Naive thymus-derived CD4-positive, alpha-beta T cell (primary cell): ENCODE results near the gene IL4. TPM values are rescaled to one million over a fixed set of nuclear protein-coding genes. Genes with fewer than 3 reads are reported as not detected.
A peak's percentile ranks its signal among the peaks of the same experiment; 100 is the strongest.

Experiments used
- ATAC-seq: fragments of 150-1000 bp; cut with Tn5 transposase; 2 replicates; pipeline ENCODE4 v1.10.0; 2021; ENCODE audit warnings: mild to moderate bottlenecking, moderate library complexity
- CTCF ChIA-PET: fragments of 350-600 bp; sonication (Branson Sonifier 250); formaldehyde crosslinking; loops from one replicate; lab custom pipeline; 2021; ENCODE audit warnings: antibody characterized with exemption; lab: Charles Lee
- POLR2A ChIA-PET: fragments of 350-600 bp; sonication (Branson Sonifier 250); formaldehyde crosslinking; loops from one replicate; lab custom pipeline; 2021; ENCODE audit warnings: antibody characterized with exemption, inconsistent platforms; lab: Charles Lee
- DNase-seq, 9 donors: peaks; one replicate each; pipeline versions ENCODE4 v3.0.0 to v3.0.0-alpha.2; 2020 to 2022; ENCODE audit warnings: mixed read lengths in 1 of 9
- H3K27ac ChIP-seq: one replicate; pipeline ENCODE4 v1.7.0; 2013; ENCODE audit warnings: mild to moderate bottlenecking, low read depth, low read length, moderate library complexity
- H3K27me3 ChIP-seq, 2 donors: one replicate each; pipeline ENCODE4 v1.7.0; 2013; ENCODE audit warnings: low read length in 2 of 2, mild to moderate bottlenecking in 2 of 2, moderate library complexity in 2 of 2; ENCODE audit not compliant: control insufficient read depth in 2 of 2, insufficient read depth in 2 of 2
- H3K36me3 ChIP-seq, 3 experiments: 1 replicate in 2 of 3; 2 replicates in 1 of 3; pipeline ENCODE4 v1.7.0; 2013; ENCODE audit warnings: low read length in 3 of 3, mild to moderate bottlenecking in 3 of 3, moderate library complexity in 1 of 3; ENCODE audit not compliant: insufficient read depth in 3 of 3, control insufficient read depth in 2 of 3
- H3K4me1 ChIP-seq, 2 donors: one replicate each; pipeline ENCODE4 v1.7.0; 2013; ENCODE audit warnings: low read length in 2 of 2, mild to moderate bottlenecking in 2 of 2, moderate library complexity in 1 of 2; ENCODE audit not compliant: control insufficient read depth in 2 of 2, insufficient read depth in 2 of 2
- H3K4me3 ChIP-seq: 2 replicates; pipeline ENCODE4 v1.7.0; 2013; ENCODE audit warnings: mild to moderate bottlenecking, low read length
- H3K9me3 ChIP-seq, 3 experiments: 1 replicate in 2 of 3; 2 replicates in 1 of 3; pipeline ENCODE4 v1.7.0; 2013; ENCODE audit warnings: low read length in 3 of 3; ENCODE audit not compliant: control insufficient read depth in 2 of 3
- H3K27ac Mint-ChIP-seq, 9 donors: one replicate each; pipeline ENCODE4 v1.8.0; 2020 to 2022; ENCODE audit warnings: mixed read lengths in 9 of 9, mild to moderate bottlenecking in 8 of 9, moderate library complexity in 5 of 9, inconsistent platforms in 2 of 9
- H3K27me3 Mint-ChIP-seq, 5 donors: one replicate each; pipeline ENCODE4 v1.8.0; 2021 to 2022; ENCODE audit warnings: mixed read lengths in 5 of 5, mild to moderate bottlenecking in 1 of 5
- H3K36me3 Mint-ChIP-seq, 5 donors: one replicate each; pipeline ENCODE4 v1.8.0; 2020 to 2022; ENCODE audit warnings: mixed read lengths in 5 of 5, mild to moderate bottlenecking in 3 of 5, inconsistent platforms in 1 of 5
- H3K4me1 Mint-ChIP-seq, 7 donors: one replicate each; pipeline ENCODE4 v1.8.0; 2020 to 2022; ENCODE audit warnings: mixed read lengths in 7 of 7, mild to moderate bottlenecking in 3 of 7, inconsistent platforms in 1 of 7
- H3K4me3 Mint-ChIP-seq, 10 donors: one replicate each; pipeline ENCODE4 v1.8.0; 2020 to 2022; ENCODE audit warnings: mild to moderate bottlenecking in 10 of 10, mixed read lengths in 10 of 10, moderate library complexity in 6 of 10, inconsistent platforms in 2 of 10
- H3K9me3 Mint-ChIP-seq, 11 donors: one replicate each; pipeline ENCODE4 v1.8.0; 2020 to 2022; ENCODE audit warnings: mixed read lengths in 11 of 11, mild to moderate bottlenecking in 4 of 11, inconsistent platforms in 1 of 11, moderate library complexity in 1 of 11
- intact Hi-C, 2 donors: fragments of 100-400 bp; cut with micrococcal nuclease; formaldehyde crosslinking; loops; one replicate each; pipeline ENCODE4 v1.15.1; 2023
- polyA plus RNA-seq, 2 donors: library from polyadenylated mRNA; unstranded; fragments of 300-500 nt; fragmentation: Illumina TruSeq; gene quantifications; one replicate each; pipeline ENCODE4 v1.2.3, GENCODE V29; 2021
- total RNA-seq, 6 experiments: library from RNA in 5 of 6; stranded (reverse) in 5 of 6; gene quantifications; 1 replicate in 5 of 6; 2 replicates in 1 of 6; pipeline ENCODE4 v1.2.3 and lab custom pipeline; 2021 to 2026

Gene IL4
- total and polyA plus RNA-seq, 7 experiments from 2014 or later, result 1.1 to 6.0 (median 4.5) TPM; not detected in 4

DNA sequence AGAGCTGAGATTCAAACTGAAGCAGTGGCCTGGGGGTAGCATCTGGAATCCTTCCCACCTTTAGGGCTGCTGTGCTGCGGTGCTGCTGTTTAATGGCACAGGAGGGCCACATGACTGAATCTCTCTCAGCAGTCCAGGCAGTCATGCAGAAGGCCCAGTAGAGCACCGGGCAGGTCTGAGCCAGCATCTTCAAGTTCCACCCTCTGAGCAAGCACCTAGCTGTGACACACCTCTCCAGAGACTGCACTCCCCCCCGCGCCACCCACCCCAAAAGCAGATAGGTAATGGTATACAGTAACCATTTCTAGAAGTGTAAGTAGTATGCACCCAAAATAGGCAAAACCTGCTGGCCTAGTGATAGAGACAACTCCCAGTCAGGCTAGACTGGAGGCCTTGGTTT, 8.2 kb downstream of the IL4 start:
- H3K4me1 ChIP-seq, result no peaks in the 10 kb centered on the region
- H3K36me3 ChIP-seq, result no peaks in the 10 kb centered on the region
- Mint-ChIP-seq H3K27ac (no peak overlapping the region), H3K27me3 (peaks cover 0 to 3% (median 0%) of the 10 kb centered on the region in 5 donors), H3K9me3 (no peaks in the 10 kb centered on the region), H3K4me3 (no peak overlapping the region), H3K36me3 (peaks cover 0 to 18% (median 5%) of the 10 kb centered on the region in 5 donors), H3K4me1 (peaks cover 0 to 15% (median 0%) of the 10 kb centered on the region in 7 donors)
- no peaks in the 10 kb centered on the region for H3K27me3 ChIP-seq
- H3K4me3 ChIP-seq, result no peak overlapping the region
- ChIA-PET POLR2A (no interaction called here), CTCF (no interaction called here)
- ATAC-seq, result no peak
- no peak overlapping the region for H3K27ac ChIP-seq
- intact Hi-C loops, result no loop called here
- H3K9me3 ChIP-seq, result no peaks in the 10 kb centered on the region
- no peak for DNase-seq

GRCh38 chr5:132684491-132684890, 10.7 kb downstream of the IL4 start:
- H3K9me3 ChIP-seq, result no peaks in the 10 kb centered on the region
- ChIA-PET POLR2A (no interaction called here), CTCF (no interaction called here)
- intact Hi-C loops, result no loop called here
- H3K4me3 ChIP-seq, result no peak overlapping the region
- Mint-ChIP-seq H3K4me3 (no peak overlapping the region), H3K36me3 (peaks cover 0 to 25% (median 5%) of the 10 kb centered on the region in 5 donors), H3K4me1 (peaks cover 17 to 30% (median 19%) of the 10 kb centered on the region in 7 donors), H3K27ac (peak overlapping the region in 1 of 9 donors; percentile 39), H3K9me3 (no peaks in the 10 kb centered on the region), H3K27me3 (no peaks in the 10 kb centered on the region)
- no peak for DNase-seq
- H3K4me1 ChIP-seq, result peaks cover 14 to 19% of the 10 kb centered on the region in 2 donors
- H3K27me3 ChIP-seq, result no peaks in the 10 kb centered on the region
- H3K27ac ChIP-seq, result no peak overlapping the region
- H3K36me3 ChIP-seq, result no peaks in the 10 kb centered on the region
- ATAC-seq, result no peak

DNA sequence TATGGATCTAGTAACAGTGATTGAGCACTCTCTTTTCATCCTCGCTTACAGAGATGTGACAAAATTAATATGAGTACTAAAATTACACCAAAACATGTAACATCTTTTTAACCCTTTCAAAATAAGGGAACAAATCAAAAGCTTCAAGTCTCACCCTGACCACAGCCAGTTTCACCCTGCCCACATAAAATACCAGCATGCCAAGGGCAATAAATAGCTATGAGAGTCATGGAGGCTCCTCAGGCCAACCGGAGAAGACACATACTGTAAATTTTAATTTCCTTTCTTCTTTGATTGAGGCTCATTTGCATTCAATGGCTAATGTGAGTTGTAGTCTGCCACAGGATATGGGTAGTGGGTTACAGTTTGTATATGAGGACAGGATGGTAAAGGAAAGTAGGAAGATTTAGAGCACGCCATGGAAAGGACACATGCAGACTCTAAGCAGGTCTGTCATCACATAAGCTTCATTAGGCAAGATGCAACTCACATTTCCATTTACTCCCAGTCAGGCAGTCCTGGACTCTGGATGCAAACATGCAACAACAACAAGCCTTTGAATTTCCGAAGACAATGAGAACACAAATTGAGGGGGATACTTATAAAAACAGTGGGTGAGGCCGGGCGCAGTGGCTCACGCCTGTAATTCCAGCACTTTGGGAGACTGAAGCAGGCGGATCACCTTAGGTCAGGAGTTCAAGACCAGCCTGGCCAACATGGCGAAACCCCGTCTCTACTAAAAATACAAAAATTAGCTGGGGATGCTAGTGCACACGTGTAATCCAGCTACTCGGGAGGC, 11.3 kb downstream of the IL4 start:
- ChIA-PET CTCF (interaction anchor here (0.5 kb wide), 1 partner anchor 89 kb away, joined by 4 read pairs; no protein-coding TSS in a partner anchor), POLR2A (no interaction called here)
- no peaks in the 10 kb centered on the region for H3K9me3 Mint-ChIP-seq
- Histone ChIP-seq H3K27me3 (no peaks in the 10 kb centered on the region), H3K27ac (no peak overlapping the region), H3K4me3 (no peak overlapping the region), H3K9me3 (no peaks in the 10 kb centered on the region), H3K36me3 (no peaks in the 10 kb centered on the region), H3K4me1 (peaks cover 14 to 19% of the 10 kb centered on the region in 2 donors)
- H3K4me3 Mint-ChIP-seq, result no peak overlapping the region
- DNase-seq, result no peak
- H3K27ac Mint-ChIP-seq, result no peak overlapping the region
- intact Hi-C loops, result no loop called here
- no peak for ATAC-seq
- H3K27me3 Mint-ChIP-seq, result no peaks in the 10 kb centered on the region
- H3K36me3 Mint-ChIP-seq, result peaks cover 0 to 22% (median 2%) of the 10 kb centered on the region in 5 donors
- peaks cover 17 to 31% (median 21%) of the 10 kb centered on the region in 7 donors for H3K4me1 Mint-ChIP-seq

DNA sequence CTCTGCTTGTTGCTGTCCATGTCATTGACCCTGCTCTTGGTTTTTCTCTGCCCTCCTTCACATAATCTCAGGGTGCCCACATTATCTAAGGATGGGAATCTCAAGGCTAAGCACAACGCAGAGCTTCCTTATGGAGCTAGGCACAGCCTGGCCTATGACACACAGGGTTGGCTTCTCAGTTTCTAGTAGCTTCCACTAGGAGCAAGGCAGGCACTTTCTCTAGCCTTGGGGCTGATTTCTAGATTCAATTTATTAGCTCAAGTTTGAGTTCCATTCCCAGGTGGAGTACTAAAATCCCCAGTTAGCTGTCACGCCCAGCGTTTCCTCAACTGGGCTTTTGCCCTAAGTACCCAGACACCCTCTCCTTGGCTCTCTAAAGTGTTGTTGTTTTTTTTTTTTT, 12.4 kb downstream of the IL4 start:
- Histone ChIP-seq H3K27ac (no peak overlapping the region), H3K36me3 (no peaks in the 10 kb centered on the region), H3K4me1 (peaks cover 14 to 19% of the 10 kb centered on the region in 2 donors), H3K9me3 (no peaks in the 10 kb centered on the region), H3K4me3 (no peak overlapping the region), H3K27me3 (no peaks in the 10 kb centered on the region)
- Mint-ChIP-seq H3K9me3 (no peaks in the 10 kb centered on the region), H3K36me3 (peaks cover 0 to 18% (median 0%) of the 10 kb centered on the region in 5 donors), H3K27ac (no peak overlapping the region), H3K4me3 (no peak overlapping the region), H3K4me1 (peaks cover 17 to 29% (median 21%) of the 10 kb centered on the region in 7 donors), H3K27me3 (no peaks in the 10 kb centered on the region)
- POLR2A ChIA-PET, result no interaction called here
- ATAC-seq (no peak), DNase-seq (no peak)
- intact Hi-C loops, result no loop called here
- CTCF ChIA-PET, result no interaction called here

- Mint-ChIP-seq H3K27ac (peak overlapping the region in 6 of 9 donors; percentile 19 to 88 (median 48)), H3K4me3 (peak overlapping the region in 6 of 10 donors; percentile 0 to 35 (median 26)), H3K4me1 (peaks cover 19 to 35% (median 21%) of the 10 kb centered on the region in 7 donors), H3K9me3 (peaks cover 0 to 2% (median 0%) of the 10 kb centered on the region in 11 donors), H3K27me3 (no peaks in the 10 kb centered on the region), H3K36me3 (peaks cover 5 to 22% (median 6%) of the 10 kb centered on the region in 5 donors)
- Histone ChIP-seq H3K4me1 (peaks cover 18 to 19% of the 10 kb centered on the region in 2 donors), H3K27ac (no peak overlapping the region), H3K36me3 (no peaks in the 10 kb centered on the region), H3K27me3 (no peaks in the 10 kb centered on the region), H3K4me3 (no peak overlapping the region), H3K9me3 (no peaks in the 10 kb centered on the region)
- peak; percentile 88 for ATAC-seq
- ChIA-PET CTCF (no interaction called here), POLR2A (no interaction called here)
- peak in 7 of 9 donors; percentile 38 to 67 (median 55) for DNase-seq
- intact Hi-C loops, result no loop called here
These were observed 14.2 kb downstream of the IL4 start for GRCh38 chr5:132687995-132688394.

GRCh38 chr5:132688536-132689339, 14.9 kb downstream of the IL4 start:
- ATAC-seq, result peak; percentile 64
- H3K36me3 Mint-ChIP-seq, result peaks cover 5 to 21% (median 6%) of the 10 kb centered on the region in 5 donors
- H3K27me3 ChIP-seq, result no peaks in the 10 kb centered on the region
- peak overlapping the region in 8 of 10 donors; percentile 2 to 52 (median 26) for H3K4me3 Mint-ChIP-seq
- H3K9me3 Mint-ChIP-seq, result peaks cover 0 to 2% (median 0%) of the 10 kb centered on the region in 11 donors
- peaks cover 18 to 19% of the 10 kb centered on the region in 2 donors for H3K4me1 ChIP-seq
- ChIA-PET POLR2A (no interaction called here), CTCF (no interaction called here)
- H3K27ac ChIP-seq, result no peak overlapping the region
- no peaks in the 10 kb centered on the region for H3K27me3 Mint-ChIP-seq
- H3K4me3 ChIP-seq, result no peak overlapping the region
- H3K27ac Mint-ChIP-seq, result peak overlapping the region in 7 of 9 donors; percentile 28 to 80 (median 49)
- H3K36me3 ChIP-seq, result no peaks in the 10 kb centered on the region
- no peaks in the 10 kb centered on the region for H3K9me3 ChIP-seq
- DNase-seq, result peak in 2 of 9 donors; percentile 2 to 4
- H3K4me1 Mint-ChIP-seq, result peaks cover 19 to 35% (median 21%) of the 10 kb centered on the region in 7 donors
- intact Hi-C loops, result no loop called here
